ENCODE measurements around the gene KIAA0513.

Gene KIAA0513

DNA sequence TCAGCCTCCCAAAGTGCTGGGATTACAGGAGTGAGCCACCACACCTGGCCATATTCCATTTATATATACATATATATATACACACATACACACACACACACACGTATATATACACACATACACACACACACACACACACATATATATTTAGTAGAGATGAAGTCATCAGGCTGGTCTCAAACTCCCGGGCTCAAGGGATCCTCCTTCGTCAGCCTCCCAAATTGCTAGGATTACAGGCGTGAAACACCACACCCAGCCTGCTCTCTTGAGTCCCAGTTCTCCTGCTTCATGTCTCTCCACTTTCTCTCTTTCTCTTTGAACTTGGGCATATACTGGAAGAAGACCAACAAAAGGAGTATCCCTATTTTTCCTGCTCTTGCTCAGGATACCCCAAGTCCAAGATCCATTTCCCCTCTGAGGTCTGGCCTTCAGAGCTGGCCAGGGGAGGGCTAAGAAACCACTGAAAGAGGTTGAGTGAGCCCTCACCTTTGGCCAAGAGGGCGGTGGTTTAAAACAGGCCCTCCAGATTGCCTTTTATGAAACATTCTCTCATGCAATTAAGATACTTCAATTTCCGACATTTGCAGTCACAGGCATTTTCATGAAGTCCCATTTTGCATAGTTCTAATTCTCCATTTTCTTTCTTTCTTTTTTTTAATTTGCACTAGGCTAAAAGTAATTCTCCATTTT is 46.8 kb downstream of the KIAA0513 start:
- DNase-seq (ENCODE audit: low spot score): no peak

DNA sequence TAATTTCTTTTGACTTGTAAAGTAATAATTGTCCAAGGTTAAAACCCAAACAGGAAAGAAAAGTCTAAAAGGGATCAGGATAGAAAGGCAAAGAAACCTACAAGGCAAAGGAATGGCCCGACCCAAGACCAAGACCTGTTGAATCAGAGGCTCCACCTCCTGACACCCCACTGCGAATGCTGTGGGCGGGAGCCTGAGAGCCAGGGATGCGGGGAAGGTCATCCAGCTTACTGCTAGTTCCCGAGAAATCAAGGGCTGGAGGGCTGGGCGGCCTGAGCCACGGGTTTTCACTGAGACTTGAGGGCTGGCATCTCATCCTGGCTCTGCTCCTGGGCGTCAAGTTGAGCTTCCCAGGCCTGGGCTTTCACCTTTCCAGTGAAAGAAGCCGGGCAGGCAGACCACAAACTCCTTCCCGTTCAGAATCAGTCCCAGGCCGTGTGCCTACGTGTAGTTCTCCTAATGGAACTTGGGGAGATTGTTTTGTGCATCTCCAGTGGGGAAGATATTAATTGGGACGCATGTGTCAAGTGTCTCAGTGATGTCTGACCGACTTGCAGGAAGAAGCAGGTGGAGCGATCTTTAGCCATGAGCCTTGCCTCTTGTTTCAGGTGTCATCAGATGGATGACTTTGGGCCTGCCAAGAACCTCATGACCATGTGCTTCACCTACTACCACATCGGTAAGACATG is 47.8 kb downstream of the KIAA0513 start:
- DNase-seq (ENCODE audit: low spot score): no peak

DNA sequence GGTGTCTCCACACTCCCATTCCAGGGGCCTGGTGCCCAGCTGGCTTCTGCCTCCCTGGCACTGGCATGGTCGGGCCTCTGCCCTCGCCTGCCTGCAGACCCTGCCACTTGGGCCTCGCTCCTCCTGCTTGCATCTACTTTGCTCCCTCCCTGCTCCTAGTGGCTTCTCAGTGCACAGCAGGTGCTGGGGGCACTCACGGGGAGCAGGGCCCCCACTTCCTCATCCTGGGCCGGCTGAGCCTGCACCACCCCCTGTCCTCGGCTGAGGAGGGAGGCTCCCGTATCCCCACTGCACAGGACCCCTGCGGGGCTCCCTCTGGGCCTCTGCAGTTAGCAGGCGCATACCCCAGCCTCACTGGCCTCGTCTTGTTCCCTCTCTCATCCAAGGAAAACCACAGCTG is 49.4 kb downstream of the KIAA0513 start:
- DNase-seq (ENCODE audit: low spot score): no peak

DNA sequence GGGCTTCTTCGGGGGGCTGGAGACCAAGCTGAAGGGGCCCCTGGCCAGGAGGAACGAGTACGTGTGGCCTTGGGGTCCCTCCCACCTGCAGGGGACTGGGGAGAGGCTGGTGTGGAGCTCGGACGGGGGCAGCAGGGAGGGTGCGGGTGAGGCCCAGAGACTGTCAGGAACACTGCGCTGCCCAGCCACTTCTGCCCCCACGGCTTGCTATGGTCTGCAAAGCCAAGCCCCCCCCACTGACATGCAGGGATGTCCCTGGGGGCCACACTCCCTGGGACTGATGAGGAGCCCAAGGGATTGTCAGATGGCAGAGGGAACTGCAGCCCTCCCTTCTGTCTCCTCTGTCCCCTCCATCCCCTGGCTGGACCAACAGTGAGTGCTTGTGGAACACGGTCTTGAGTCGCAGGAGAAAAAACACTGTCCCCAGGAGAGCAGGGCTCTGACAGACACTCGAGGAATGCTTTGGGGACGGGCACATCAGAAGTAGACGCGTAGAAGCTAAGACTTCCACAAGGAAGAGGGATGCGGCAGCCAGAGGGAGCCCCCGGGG is 50.1 kb downstream of the KIAA0513 start:
- DNase-seq (ENCODE audit: low spot score): no peak

DNA sequence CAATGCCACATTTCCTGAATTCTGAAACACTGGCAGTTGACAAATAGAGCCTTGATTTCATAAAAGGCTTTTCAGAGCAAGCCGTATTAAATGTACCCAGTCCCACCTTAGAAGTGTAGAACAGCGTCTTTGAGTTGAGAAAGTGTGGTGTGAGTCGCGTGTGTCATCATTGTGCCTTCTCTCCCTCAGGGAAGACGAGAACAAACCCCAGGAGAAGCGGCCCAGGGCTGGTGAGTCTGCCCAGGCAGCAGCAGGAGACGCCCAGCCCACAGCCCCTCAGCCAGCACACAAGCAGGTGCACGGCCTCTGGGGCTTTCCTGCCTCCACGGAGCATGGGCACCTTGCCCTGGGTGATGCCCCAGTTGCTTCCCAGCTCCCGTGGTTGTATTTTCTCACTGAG is 50.6 kb downstream of the KIAA0513 start:
- no peak for DNase-seq (ENCODE audit: low spot score)

DNA sequence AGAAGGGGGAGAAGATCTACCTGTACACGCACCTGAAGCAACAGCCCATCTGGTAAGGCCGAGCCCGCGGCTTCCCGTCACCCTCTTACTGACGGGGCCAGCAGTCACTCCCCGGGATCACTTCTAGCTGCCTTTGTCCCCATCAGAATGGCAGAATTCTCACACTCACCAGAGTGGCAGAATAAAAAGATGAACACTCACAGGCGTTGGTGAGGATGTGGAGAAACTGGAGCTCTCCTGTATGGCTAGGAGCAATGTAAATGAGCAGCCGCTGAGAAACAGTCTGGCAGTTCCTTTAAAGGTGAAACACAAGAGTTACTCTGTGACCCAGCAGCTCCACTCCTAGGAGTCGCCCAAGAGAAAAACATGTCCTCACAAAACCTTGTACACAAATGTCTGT is 51.4 kb downstream of the KIAA0513 start:
- DNase-seq (ENCODE audit: low spot score): no peak

DNA sequence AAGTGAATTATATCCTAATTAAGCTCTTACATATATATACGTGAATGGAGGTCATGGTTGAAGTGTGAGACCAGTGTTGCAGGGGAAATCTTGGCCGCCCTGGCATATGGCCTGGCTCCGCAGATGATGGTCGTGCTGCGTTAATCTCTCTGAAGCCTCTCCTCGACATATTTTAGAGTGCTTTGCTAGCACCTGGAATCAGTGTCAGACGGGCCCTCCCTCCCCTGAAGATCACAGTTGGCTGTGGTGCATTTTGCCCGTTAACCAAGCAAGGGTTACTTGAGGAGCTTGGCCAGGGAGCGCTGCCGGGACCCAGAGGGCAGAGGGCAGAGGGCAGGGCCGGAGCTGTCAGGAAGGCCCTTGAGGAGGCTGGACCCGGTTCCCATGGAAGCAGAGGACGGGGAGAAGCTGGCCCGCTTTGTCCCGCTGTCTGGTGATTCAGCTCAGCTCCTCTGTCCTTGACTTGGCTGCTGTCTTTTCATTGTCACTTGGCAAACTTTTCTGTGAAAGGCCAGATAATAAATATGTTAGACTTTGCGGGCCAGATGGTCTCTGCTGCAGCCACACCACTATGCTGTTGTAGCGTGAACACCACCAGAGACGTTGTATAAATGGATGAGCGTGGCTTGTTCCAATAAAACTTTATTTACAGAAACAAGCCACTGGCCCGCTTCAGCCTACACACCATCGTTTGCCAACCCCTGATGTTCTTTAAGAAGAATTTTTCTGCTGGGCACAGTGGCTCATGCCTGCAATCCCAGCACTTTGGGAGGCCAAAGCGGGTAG is 52.4 kb downstream of the KIAA0513 start:
- DNase-seq (ENCODE audit: low spot score): no peak

DNA sequence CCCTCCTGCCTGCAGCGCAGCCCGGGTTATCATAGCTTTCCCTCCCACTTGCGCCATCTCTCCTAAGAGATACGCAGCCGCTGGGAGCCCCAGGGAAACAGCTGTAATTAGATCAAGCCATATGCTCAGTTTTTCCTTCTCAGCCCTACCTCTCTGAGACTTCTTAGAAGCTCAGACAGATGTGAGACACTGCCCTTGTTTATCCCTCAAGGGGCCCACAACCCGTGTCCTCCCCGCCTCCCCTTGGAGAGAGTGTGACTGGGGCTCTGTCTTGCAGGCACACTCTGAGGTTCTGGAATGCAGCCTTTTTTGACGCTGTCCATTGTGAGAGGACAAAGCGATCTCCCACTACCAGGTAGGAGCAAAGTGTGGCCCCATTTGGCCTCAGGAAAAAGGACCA is 53.4 kb downstream of the KIAA0513 start:
- DNase-seq (ENCODE audit: low spot score): no peak

DNA sequence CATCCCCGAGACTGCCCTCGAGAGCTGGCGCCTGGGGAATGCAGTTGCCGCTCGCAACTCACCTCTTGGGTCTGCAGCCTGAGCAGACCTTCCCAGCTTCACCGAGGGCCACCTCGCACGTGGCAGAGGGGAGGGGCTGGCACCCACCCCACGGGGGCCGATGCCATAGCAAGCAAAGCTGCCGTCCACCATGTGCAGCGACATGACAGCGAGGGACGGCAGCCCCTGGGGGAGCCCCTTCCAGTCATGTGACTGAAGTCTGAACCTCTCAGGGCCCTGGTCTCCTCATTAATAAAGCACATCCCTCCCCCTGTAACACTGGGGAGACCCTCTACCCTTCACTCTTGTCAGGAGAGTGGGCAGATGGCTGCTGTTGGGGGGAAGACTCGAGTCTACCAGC is 54.2 kb downstream of the KIAA0513 start:
- no peak for DNase-seq (ENCODE audit: low spot score)

DNA sequence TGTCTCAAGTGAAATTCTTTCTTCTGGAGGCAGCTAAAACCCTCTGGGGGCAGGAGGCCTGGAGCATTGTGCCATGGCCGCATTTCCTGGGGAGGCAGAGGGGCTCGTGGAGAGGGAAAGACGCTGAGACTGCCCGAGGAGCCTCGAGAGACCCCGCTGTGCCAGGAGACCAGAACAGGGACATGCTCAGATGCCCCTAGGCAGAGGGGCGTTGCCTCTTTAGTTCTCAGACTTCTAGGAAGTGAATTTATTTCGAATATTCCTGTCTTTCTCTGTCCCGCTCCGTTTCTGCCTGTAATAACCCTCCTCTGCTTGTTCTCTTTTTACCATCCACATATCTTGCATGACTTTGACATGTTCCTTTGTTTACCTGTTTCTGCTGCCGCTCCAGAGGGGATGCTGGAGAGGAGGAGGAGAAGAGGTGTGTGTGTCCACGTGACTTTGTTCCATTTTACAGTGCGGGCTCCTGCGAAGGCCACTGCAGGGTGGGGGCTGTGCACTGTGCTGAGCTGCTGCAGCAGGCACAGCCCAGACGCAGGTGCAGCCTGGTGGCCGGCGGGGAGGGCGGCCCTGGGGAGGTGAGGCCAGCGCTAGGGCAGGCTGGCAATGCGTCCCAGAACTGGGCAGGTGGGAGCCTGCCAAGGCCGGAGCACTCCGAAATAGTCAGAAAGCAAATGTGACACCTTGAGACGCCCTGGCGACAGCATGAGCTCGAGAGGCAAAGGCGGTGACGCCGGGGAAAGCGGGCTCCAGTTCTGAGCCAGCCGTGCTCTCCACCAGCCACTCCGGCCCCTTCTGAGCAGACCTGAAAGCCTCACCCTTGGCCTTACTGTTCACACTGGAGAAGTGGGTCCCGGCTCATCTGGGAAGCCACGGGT is 54.8 kb downstream of the KIAA0513 start:
- no peak for DNase-seq (ENCODE audit: low spot score)

DNA sequence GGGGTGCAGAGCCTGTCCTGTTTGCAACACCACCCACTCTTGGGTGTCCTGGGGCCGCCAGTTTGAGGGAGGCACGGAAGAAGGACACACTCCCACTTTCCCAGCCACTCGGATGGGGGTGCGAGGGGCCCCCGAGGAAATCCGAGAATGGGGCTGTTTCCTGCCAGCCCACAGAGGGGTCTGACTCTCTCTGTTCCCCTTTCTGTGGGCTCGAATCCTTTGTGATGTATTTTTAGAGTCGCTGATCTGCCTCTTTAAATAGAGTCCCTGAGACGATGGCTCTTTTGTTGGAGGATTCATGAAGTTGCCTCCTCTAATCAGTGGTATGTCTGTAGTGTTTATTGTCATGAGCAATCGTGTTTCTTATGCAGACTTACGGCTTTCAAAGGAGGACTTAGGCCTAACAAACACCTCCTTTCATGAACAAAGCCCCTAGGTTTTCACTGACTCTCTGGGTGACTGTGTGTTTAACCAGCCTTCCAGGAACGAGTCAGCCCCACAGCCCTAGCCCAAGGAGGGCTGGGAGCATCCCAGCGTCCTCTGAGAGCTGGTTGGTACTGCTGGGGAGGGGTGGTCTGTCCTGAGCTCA is 55.5 kb downstream of the KIAA0513 start:
- peak; percentile 66 for DNase-seq (ENCODE audit: low spot score)

DNA sequence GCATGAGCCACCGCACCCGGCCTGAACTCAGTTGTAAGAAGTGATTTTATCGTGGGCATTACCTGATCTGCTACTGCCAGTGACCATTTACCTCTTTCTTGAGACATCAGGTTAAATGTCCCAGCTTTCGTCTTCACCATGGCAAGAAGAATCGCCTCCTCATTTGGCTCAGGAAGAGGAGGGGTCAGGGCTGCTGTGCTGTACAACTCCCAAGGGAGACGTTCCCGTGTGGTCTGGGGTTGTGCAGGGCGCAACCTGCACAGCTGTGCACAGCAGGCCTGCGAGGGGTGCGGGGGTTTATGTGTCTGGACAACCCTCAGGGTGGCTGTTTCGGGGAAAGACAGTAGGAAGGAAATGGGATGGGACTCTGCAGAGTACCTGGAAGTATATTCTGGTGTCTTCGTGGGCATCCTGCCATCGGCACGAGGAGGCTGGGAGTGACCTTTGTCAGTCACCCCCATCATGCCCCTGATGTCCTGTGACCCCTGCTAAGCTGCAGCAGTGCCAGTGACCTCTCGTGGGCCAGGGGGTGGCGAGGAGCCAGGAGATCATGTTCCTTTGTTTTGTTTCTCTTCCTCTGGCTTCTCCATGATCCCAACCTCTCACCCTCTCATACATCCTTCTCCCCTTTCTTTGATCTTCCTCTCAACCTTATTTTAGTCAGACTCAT is 57.4 kb downstream of the KIAA0513 start:
- no peak for DNase-seq (ENCODE audit: low spot score)

DNA sequence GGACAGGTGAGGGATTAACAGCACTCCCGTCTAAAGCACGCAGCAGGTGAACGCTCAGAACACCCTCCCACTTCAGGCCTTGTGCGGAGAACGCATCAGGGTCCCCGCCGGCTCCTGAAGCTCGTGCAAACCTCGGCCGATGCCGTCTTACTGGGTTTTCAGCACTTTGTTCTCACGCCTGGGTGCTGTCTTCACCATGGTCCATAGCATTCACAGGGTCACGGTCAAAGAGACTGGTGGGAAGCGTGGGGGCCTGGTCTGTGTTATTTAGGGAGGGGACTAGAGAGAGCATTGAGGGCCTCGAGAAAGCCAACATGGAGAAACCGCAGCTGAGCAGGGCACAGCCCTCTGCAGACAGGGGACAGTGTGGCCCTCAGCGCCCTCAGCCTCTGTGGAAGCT is 58.1 kb downstream of the KIAA0513 start:
- DNase-seq (ENCODE audit: low spot score): no peak

DNA sequence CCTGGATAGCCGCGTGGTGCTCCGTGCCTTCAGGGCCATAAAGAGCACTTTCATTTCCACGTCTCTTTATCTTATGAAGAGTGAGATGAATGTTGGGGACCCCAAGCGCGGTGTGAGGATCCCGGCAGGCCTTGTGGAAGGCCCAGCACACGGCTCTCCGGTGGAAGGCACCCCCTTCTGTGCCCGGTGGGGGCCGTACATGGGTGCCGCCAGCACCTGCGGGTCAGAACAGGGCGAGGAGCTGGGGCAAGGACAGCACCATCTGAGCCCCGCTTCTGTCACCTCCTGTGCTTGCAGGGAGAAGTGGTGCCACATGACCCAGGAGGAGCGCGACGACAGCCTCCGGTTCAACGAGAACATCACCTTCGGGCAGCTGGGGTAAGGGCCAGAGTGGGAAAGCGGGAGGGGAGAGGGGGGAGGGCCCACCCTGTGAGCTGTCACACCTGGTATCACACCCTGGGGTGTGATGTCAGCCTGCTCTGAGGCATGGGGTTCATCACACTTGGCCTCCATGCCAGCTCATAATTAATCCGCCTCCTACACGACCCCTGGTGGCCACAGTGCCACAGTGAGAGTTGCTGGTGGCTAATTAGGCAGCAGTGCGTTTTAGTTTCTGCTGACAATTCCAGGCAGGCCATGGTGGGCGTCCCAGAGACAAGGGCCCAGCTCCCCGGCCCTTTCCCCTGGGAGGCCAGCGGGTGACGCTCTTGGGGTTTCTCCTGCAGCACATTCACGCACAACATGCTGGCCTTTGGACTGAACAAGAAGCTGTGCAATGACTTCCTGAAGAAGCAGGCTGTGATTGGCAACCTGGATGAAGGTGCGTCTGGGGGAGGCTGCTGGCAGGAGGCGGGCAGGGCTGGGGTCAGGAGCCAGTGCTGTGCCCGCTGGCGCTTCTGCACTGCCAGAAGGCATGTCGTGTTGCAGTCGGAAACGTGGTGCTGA is 59.0 kb downstream of the KIAA0513 start:
- DNase-seq (ENCODE audit: low spot score): peak; percentile 50

DNA sequence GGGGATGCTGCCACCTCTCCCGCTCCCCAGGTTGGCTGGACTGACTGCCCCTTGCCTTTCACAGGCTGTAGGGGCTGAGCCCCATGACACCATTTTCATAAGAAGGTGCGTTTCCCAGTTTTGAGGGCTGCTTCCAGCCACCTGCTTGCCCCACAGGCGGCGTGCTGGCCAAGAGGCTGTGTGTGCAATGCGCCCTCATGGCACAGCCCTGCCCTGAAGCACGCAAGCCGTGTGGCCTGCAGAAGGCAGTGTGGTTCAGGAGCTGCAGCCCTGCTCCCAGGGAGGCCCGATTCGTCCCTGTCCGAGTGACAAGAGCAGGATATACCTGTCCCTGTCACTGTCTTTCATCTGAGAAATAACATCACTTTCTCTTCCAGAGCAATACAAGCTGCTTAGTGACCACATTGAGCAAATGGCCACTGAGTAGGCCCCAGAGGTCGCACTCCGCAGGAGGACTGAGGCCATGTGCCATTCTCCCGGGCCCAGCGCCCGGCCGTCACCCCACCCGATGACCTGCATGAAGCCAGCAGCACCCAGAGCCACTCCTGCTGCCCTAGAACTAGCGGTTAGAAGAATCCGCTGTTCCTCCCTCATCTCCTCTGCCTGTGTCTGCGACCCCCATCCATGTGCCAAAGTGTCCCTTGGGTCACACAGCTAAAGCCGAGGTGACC is 60.4 kb downstream of the KIAA0513 start:
- DNase-seq (ENCODE audit: low spot score): no peak

DNA sequence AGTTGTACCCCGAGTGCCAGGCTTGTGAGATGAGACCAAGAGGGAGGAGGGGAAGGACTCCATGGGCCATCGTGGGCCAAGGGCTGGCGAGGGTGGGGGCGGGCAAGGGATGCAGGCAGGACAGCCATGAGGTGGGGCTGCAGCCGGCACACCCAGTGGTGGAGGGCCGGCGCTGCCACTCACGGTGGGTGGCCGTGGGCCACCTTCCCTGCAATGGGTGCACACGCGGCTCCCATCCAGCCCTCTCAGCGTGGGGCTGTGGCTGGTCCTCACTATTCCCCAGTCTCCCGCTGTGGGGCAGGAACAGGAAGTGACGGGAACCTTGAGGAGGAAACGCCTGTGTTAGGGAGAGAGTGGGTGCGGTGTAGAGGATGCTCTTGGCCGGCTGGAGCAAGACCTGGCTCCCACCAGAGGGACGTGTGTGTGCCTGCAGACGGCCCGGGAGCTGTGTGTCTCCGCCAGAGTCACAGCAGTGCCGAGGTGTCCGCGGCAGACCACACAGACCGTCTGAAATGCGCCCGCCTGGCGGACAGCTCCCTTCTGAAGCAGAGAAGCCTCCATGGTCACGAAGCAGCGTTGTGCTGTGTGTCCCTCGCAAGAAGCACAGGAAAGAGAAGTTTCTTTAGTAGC is 61.1 kb downstream of the KIAA0513 start:
- DNase-seq (ENCODE audit: low spot score): no peak

DNA sequence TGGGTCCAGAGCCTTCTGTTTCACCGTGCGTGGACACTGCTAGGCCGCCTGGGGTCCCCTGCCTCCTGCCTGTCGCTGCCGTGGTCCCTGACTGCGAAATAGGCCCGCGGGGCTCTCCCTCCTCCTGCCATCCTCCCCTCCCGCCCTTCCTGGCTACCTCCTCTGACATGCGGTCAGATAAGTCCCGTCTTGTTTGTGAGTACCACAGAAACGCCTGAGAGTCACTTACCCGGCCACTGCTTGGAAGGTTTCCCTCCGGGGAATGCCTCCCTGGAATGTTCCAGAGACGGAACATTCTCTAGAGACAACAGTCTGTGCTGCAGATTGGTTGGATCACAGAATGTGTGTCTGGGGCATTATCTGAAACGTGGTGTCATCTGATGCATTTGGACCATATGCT is 61.9 kb downstream of the KIAA0513 start:
- no peak for DNase-seq (ENCODE audit: low spot score)

DNA sequence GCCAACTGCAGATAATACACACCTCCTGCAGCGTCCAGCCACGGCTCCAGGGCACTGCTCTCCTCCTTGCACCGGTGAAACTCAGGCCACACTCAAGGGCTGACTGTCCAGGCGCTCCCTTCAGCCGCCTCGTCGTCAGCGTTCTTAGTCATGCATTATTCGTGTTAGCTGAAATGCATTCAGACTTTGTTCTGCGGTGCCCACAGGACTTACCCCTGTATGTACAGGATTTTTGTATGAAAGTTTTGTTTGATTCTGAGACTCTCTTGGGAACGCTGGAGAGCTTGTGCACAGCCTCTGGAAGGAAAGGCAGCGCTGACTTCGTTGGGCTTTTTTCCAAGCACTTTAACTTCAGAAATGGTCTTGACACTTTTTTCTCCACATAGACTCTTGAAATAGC is 62.6 kb downstream of the KIAA0513 start:
- DNase-seq (ENCODE audit: low spot score): peak; percentile 77

Data from COLO829 (cell line).